Measurements from ENCODE around the gene NEMP2.

DNA sequence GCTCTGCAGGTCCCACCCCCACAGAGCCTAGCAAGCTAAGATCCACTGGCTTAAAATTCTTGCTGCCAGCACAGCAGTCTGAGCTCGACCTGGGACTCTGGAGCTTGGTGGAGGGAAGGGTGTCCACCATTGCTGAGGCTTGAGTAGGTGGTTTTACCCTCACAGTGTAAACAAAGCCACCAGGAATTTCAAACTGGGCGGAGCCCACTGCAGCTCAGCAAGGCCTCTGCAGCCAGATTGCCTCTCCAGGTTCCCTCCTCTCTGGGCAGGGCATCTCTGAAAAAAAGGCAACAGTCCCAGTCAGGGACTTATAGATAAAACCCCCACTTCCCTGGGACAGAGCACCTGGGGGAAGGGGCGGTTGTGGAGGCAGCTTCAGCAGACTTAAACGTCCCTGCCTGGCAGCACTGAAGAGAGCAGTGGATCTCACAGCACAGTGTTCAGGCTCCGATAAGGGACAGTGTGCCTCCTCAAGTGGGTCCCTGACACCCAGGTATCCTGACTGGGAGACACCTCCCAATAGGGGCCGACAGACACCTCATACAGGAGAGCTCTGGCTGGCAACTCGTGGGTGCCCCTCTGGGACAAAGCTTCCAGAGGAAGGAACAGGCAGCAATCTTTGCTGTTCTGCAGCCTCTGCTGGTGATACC is 20.0 kb upstream of the NEMP2 start:
- TF ChIP-seq, protein P1, sequence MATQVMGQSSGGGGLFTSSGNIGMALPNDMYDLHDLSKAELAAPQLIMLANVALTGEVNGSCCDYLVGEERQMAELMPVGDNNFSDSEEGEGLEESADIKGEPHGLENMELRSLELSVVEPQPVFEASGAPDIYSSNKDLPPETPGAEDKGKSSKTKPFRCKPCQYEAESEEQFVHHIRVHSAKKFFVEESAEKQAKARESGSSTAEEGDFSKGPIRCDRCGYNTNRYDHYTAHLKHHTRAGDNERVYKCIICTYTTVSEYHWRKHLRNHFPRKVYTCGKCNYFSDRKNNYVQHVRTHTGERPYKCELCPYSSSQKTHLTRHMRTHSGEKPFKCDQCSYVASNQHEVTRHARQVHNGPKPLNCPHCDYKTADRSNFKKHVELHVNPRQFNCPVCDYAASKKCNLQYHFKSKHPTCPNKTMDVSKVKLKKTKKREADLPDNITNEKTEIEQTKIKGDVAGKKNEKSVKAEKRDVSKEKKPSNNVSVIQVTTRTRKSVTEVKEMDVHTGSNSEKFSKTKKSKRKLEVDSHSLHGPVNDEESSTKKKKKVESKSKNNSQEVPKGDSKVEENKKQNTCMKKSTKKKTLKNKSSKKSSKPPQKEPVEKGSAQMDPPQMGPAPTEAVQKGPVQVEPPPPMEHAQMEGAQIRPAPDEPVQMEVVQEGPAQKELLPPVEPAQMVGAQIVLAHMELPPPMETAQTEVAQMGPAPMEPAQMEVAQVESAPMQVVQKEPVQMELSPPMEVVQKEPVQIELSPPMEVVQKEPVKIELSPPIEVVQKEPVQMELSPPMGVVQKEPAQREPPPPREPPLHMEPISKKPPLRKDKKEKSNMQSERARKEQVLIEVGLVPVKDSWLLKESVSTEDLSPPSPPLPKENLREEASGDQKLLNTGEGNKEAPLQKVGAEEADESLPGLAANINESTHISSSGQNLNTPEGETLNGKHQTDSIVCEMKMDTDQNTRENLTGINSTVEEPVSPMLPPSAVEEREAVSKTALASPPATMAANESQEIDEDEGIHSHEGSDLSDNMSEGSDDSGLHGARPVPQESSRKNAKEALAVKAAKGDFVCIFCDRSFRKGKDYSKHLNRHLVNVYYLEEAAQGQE (IDR thresholded peaks at IDR 0.05), result no peak
- TF ChIP-seq, protein P2, sequence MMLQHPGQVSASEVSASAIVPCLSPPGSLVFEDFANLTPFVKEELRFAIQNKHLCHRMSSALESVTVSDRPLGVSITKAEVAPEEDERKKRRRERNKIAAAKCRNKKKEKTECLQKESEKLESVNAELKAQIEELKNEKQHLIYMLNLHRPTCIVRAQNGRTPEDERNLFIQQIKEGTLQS (IDR thresholded peaks at IDR 0.05), result no peak
- TF ChIP-seq YY1 (IDR thresholded peaks at IDR 0.05), result no peak
- TF ChIP-seq, protein P3, sequence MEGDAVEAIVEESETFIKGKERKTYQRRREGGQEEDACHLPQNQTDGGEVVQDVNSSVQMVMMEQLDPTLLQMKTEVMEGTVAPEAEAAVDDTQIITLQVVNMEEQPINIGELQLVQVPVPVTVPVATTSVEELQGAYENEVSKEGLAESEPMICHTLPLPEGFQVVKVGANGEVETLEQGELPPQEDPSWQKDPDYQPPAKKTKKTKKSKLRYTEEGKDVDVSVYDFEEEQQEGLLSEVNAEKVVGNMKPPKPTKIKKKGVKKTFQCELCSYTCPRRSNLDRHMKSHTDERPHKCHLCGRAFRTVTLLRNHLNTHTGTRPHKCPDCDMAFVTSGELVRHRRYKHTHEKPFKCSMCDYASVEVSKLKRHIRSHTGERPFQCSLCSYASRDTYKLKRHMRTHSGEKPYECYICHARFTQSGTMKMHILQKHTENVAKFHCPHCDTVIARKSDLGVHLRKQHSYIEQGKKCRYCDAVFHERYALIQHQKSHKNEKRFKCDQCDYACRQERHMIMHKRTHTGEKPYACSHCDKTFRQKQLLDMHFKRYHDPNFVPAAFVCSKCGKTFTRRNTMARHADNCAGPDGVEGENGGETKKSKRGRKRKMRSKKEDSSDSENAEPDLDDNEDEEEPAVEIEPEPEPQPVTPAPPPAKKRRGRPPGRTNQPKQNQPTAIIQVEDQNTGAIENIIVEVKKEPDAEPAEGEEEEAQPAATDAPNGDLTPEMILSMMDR (IDR thresholded peaks at IDR 0.05; ENCODE audit: low read depth, low read length, missing input control), result no peak
- no peak for TF ChIP-seq SP1 (IDR thresholded peaks at IDR 0.05)
- TF ChIP-seq GABPA (IDR thresholded peaks at IDR 0.05 in 1 of 2, conservative IDR thresholded peaks at IDR 0.05 in 1 of 2), result no peak
- no peak for TF ChIP-seq RAD21 (IDR thresholded peaks at IDR 0.05)
